ENCODE measurements around the gene SYNE1.

- TF ChIP-seq CTCF (IDR thresholded peaks at IDR 0.05; ENCODE audit: poor library complexity, severe bottlenecking) (no peak), RAD21 (conservative IDR thresholded peaks at IDR 0.05) (no peak), EP300 (conservative IDR thresholded peaks at IDR 0.05; ENCODE audit: poor library complexity, severe bottlenecking) (no peak), MXI1 (conservative IDR thresholded peaks at IDR 0.05; ENCODE audit: poor library complexity, severe bottlenecking) (no peak), SMC3 (conservative IDR thresholded peaks at IDR 0.05; ENCODE audit: poor library complexity) (no peak), REST (IDR thresholded peaks at IDR 0.05; ENCODE audit: borderline replicate concordance) (no peak), POLR2AphosphoS5 (IDR thresholded peaks at IDR 0.05) (no peak), EZH2 (IDR thresholded peaks at IDR 0.05; ENCODE audit: borderline replicate concordance, insufficient read depth, low read length, poor library complexity, severe bottlenecking) (no peak)
Measured at GRCh38 chr6:152112491-152113261, 524.5 kb downstream of the SYNE1 start.
